ENCODE measurements around the gene HSPA4. TPM values are rescaled to one million over a fixed set of nuclear protein-coding genes. Genes with fewer than 3 reads are reported as not detected.

Gene HSPA4
- total and polyA plus RNA-seq, 2 donors (not counting 3 experiments of a cell fraction or from before 2014, with no cell fraction given): 11.2 to 161 TPM

GRCh38 chr5:133025804-133026663 is 25.8 kb upstream of the HSPA4 start, which contains the start of gene ZCCHC10:
TSS of gene ZCCHC10 (minus strand) at chr5:133026549. CDS start at chr5:133026537, 12 bp downstream.
- peak within 1 kb of the TSS; percentile 78 for H3K9ac ChIP-seq (replicated peaks; ENCODE audit: extremely low read depth, insufficient read depth, low read length)
- FAIRE-seq (peak; percentile 81), DNase-seq (ENCODE audit: low read depth, low spot score) (peak; percentile 96)
- peak within 1 kb of the TSS; percentile 94 for H3K4me2 ChIP-seq (ENCODE audit: insufficient read depth, low read length)
- peaks cover 34% of the 10 kb centered on the region for H3K79me2 ChIP-seq (ENCODE audit: control insufficient read depth, insufficient read depth, low read length)
- peak within 1 kb of the TSS; percentile 98 for H2AFZ ChIP-seq (ENCODE audit: low read depth, low read length)
- no peaks in the 10 kb centered on the region for H4K20me1 ChIP-seq (replicated peaks; ENCODE audit: control insufficient read depth, extremely low read depth, insufficient read depth, low read length)
- no peaks in the 10 kb centered on the region for H3K9me1 ChIP-seq (replicated peaks; ENCODE audit: control insufficient read depth, extremely low read depth, insufficient read depth, low read length)
- intact Hi-C loops (cut with micrococcal nuclease) (loop anchor here (1.0 to 5.0 kb wide), 3 partner anchors 25 to 119 kb away; partner anchors contain the start of gene AFF4), dilution Hi-C loops (cut with MboI; ENCODE audit: extremely low pct_ligation_motif_present, low sequenced_read_pairs) (no loop called here)
- H3K9me3 ChIP-seq (replicated peaks; ENCODE audit: control insufficient read depth, insufficient read depth, low read length): no peaks in the 10 kb centered on the region
- no peaks in the 10 kb centered on the region for H3K27me3 ChIP-seq (ENCODE audit: control insufficient read depth in 2 of 2, insufficient read depth in 2 of 2, low read length in 2 of 2)
- TF ChIP-seq EZH2 (IDR thresholded peaks at IDR 0.05; ENCODE audit: borderline replicate concordance, low read depth, low read length, severe bottlenecking) (no peak), MYC (IDR thresholded peaks at IDR 0.05; ENCODE audit: low read depth, low read length) (no peak), MAX (IDR thresholded peaks at IDR 0.05; ENCODE audit: insufficient read depth, insufficient read length) (no peak), JUN (IDR thresholded peaks at IDR 0.05; ENCODE audit: borderline replicate concordance, insufficient read depth, insufficient read length, low read depth) (no peak), GATA2 (IDR thresholded peaks at IDR 0.05; ENCODE audit: insufficient read depth, insufficient read length, low read depth, low read length) (no peak), POLR2AphosphoS5 (IDR thresholded peaks at IDR 0.05; ENCODE audit: insufficient read depth, low read depth, low read length) (peak; percentile 90), CTCF (IDR thresholded peaks at IDR 0.05; ENCODE audit: extremely low read depth in 1 of 2, insufficient read depth in 1 of 2, low read depth in 1 of 2, low read length in 2 of 2) (no peak), FOS (IDR thresholded peaks at IDR 0.05; ENCODE audit: borderline replicate concordance, insufficient read depth, low read length) (no peak), POLR2A (IDR thresholded peaks at IDR 0.05; ENCODE audit: low read depth, low read length) (peak; percentile 96)
- H3K4me1 ChIP-seq (ENCODE audit: control insufficient read depth, extremely low read depth, insufficient read depth, low read length): peaks cover 5% of the 10 kb centered on the region
- ChIA-PET POLR2A (interaction anchor here (0.6 to 1.6 kb wide), 4 partner anchors 26 to 85 kb away, joined by 3 to 8 read pairs (median 4); partner anchors contain the start of genes AFF4 and HSPA4), CTCF (interaction anchor here (1.1 kb wide), 1 partner anchor 222 kb away, joined by 3 read pairs; no protein-coding TSS in a partner anchor)
- H3K27ac ChIP-seq (ENCODE audit: insufficient read depth, low read depth, low read length): peak within 1 kb of the TSS; percentile 54
- no peaks in the 10 kb centered on the region for H3K36me3 ChIP-seq (ENCODE audit: control insufficient read depth in 2 of 2, extremely low read depth in 1 of 2, insufficient read depth in 2 of 2, low read length in 2 of 2)
- TSS peak; percentile 73 for BruUV-seq (replicated peaks)
- H3K4me3 ChIP-seq (replicated peaks in 1 of 3; ENCODE audit: insufficient read depth in 1 of 3, low read depth in 1 of 3, low read length in 3 of 3): peak within 1 kb of the TSS; percentile 55 to 86 (median 84)
